DND-41 (cell line): ENCODE data around the gene CD1E.

Experiments used
- ATAC-seq: fragments of 200-7000 bp; cut with Tn5 transposase; 3 replicates; pipeline ENCODE4 v1.9.1; 2021; ENCODE audit warnings: low read depth; ENCODE audit not compliant: insufficient read depth
- DNase-seq: peaks from one replicate; pipeline ENCODE4 v3.0.0-alpha.2; 2020
- H2AFZ ChIP-seq: 2 replicates; pipeline ENCODE4 v1.6.0; 2012; ENCODE audit warnings: low read depth, low read length
- H3K27ac ChIP-seq: 2 replicates; pipeline ENCODE4 v1.5.1; 2012; ENCODE audit warnings: low read length, inconsistent platforms
- H3K27me3 ChIP-seq: fragments of 200-600 bp; sonication (generic); 2 replicates; pipeline ENCODE4 v1.6.0; 2012; ENCODE audit warnings: low read length, mild to moderate bottlenecking, inconsistent platforms; ENCODE audit not compliant: insufficient read depth, poor library complexity
- H3K36me3 ChIP-seq: 2 replicates; pipeline ENCODE4 v1.5.1; 2012; ENCODE audit warnings: low read length, inconsistent platforms; ENCODE audit not compliant: insufficient read depth
- H3K4me1 ChIP-seq: 2 replicates; pipeline ENCODE4 v1.5.1; 2012; ENCODE audit warnings: mild to moderate bottlenecking, low read length; ENCODE audit not compliant: insufficient read depth
- H3K4me2 ChIP-seq: 2 replicates; pipeline ENCODE4 v1.6.0; 2012; ENCODE audit warnings: mild to moderate bottlenecking, moderate library complexity, low read length, inconsistent platforms; ENCODE audit not compliant: insufficient read depth
- H3K4me3 ChIP-seq, 2 experiments: fragments of 200-600 bp in 1 of 2; shearing (Covaris generic) in 1 of 2; 2 replicates each; pipeline ENCODE4 v1.5.1; 2012 to 2016; ENCODE audit warnings: inconsistent platforms in 2 of 2, low read length in 2 of 2, mild to moderate bottlenecking in 2 of 2, low read depth in 1 of 2, moderate library complexity in 1 of 2
- H3K79me2 ChIP-seq: 2 replicates; pipeline ENCODE4 v1.6.0; 2012; ENCODE audit warnings: low read length, inconsistent platforms; ENCODE audit not compliant: insufficient read depth
- H3K9ac ChIP-seq: 2 replicates; pipeline ENCODE4 v1.6.0; 2012; ENCODE audit warnings: low read depth, mild to moderate bottlenecking, inconsistent platforms, low read length, moderate library complexity
- H3K9me3 ChIP-seq: 2 replicates; pipeline ENCODE4 v1.5.1; 2012; ENCODE audit warnings: low read length, moderate library complexity, mild to moderate bottlenecking, inconsistent platforms; ENCODE audit not compliant: insufficient read depth, severe bottlenecking
- H4K20me1 ChIP-seq: 2 replicates; pipeline ENCODE4 v1.6.0; 2012; ENCODE audit warnings: low read length; ENCODE audit not compliant: insufficient read depth
- CTCF ChIP-seq: IDR thresholded peaks from 2 replicates; pipeline ENCODE4 v1.5.1; 2012; ENCODE audit warnings: borderline replicate concordance, low read length, moderate library complexity, mild to moderate bottlenecking; ENCODE audit not compliant: poor library complexity, severe bottlenecking; ENCODE audit errors: extremely low read depth
- EZH2 ChIP-seq: IDR thresholded peaks from 3 replicates; pipeline ENCODE4 v1.6.1; 2012; ENCODE audit warnings: borderline replicate concordance, low read depth, mild to moderate bottlenecking, moderate library complexity, low read length, inconsistent platforms; ENCODE audit not compliant: severe bottlenecking

Gene CD1E

GRCh38 chr1:158323866-158324265, 29.8 kb upstream of the CD1E start:
- H3K9ac ChIP-seq, result no peak overlapping the region
- no peak overlapping the region for H3K4me2 ChIP-seq
- H3K27ac ChIP-seq, result peak overlapping the region; percentile 57; the same call in 1 of the 2 replicates
- H3K27me3 ChIP-seq, result no peaks in the 10 kb centered on the region
- no peak overlapping the region for H2AFZ ChIP-seq
- peaks cover 30% of the 10 kb centered on the region for H3K9me3 ChIP-seq
- no peaks in the 10 kb centered on the region for H4K20me1 ChIP-seq
- peaks cover 32% of the 10 kb centered on the region for H3K4me1 ChIP-seq
- TF ChIP-seq CTCF, result no peak
- TF ChIP-seq EZH2, result no peak
- peaks cover 34% of the 10 kb centered on the region for H3K36me3 ChIP-seq
- H3K79me2 ChIP-seq, result peaks cover 29% of the 10 kb centered on the region
- DNase-seq (no peak), ATAC-seq (peak; percentile 2; the same call in 1 of the 3 replicates)
- H3K4me3 ChIP-seq, result no peak overlapping the region

GRCh38 chr1:158324395-158324794, 29.3 kb upstream of the CD1E start:
- Histone ChIP-seq H4K20me1 (no peaks in the 10 kb centered on the region), H3K4me3 (no peak overlapping the region), H3K4me1 (peaks cover 37% of the 10 kb centered on the region), H3K27me3 (no peaks in the 10 kb centered on the region), H3K27ac (0 out of 2 replicates have a peak overlapping the region, but pooled peaks have one; percentile 57), H3K79me2 (peaks cover 34% of the 10 kb centered on the region), H3K36me3 (peaks cover 39% of the 10 kb centered on the region), H2AFZ (no peak overlapping the region), H3K9ac (no peak overlapping the region), H3K9me3 (peaks cover 30% of the 10 kb centered on the region), H3K4me2 (no peak overlapping the region)
- ATAC-seq (no peak), DNase-seq (no peak)
- no peak for TF ChIP-seq CTCF
- no peak for TF ChIP-seq EZH2

GRCh38 chr1:158327481-158327880, 26.2 kb upstream of the CD1E start:
- no peaks in the 10 kb centered on the region for H3K27me3 ChIP-seq
- H3K79me2 ChIP-seq, result peaks cover 65% of the 10 kb centered on the region
- DNase-seq, result no peak
- ATAC-seq, result no peak
- no peak overlapping the region for H2AFZ ChIP-seq
- H3K9me3 ChIP-seq, result peaks cover 11% of the 10 kb centered on the region
- peak overlapping the region; percentile 80 for H3K9ac ChIP-seq
- H4K20me1 ChIP-seq, result no peaks in the 10 kb centered on the region
- TF ChIP-seq CTCF (no peak), EZH2 (no peak)
- H3K4me1 ChIP-seq, result peaks cover 30% of the 10 kb centered on the region
- peak overlapping the region; percentile 100 for H3K27ac ChIP-seq
- H3K36me3 ChIP-seq, result peaks cover 48% of the 10 kb centered on the region
- peak overlapping the region; percentile 49 to 66; a peak in 3 of 4 replicates for H3K4me3 ChIP-seq
- H3K4me2 ChIP-seq, result peak overlapping the region; percentile 66
